Activated CD4-positive, alpha-beta T cell treated with anti-CD3 and anti-CD28 coated beads for 24 hours (primary cell): Measurements from ENCODE around the gene RCL1.

Experiments used
- DNase-seq, 2 donors: peaks; one replicate each; pipeline ENCODE4 v3.0.0-alpha.2; 2020; ENCODE audit warnings: low read depth in 2 of 2

Gene RCL1

DNA sequence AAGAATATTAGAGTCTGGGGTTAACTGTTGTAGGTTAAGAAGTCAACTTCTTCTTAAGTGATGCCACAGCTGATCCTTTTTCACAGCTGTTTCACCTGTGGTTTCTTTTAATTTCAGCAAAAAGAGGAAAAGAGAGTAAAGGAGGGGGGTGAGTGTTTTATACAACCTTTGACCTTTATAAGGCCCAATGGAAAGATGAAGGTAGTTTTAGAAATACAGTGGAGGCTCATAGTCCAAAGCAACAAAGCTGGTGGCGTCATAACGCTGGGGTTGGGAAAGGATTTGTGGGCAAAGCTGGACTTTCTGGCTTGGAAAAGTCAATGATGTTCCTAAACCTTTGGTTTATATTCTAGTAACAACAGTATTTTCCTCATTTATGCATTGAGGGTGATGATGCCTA is 49.5 kb downstream of the RCL1 start:
- DNase-seq, result no peak

GRCh38 chr9:4842734-4843133 is 50.0 kb downstream of the RCL1 start:
- no peak for DNase-seq

- no peak for DNase-seq
Measured at GRCh38 chr9:4844056-4844838, 51.5 kb downstream of the RCL1 start.

- no peak for DNase-seq
Measured at GRCh38 chr9:4849369-4849768, 56.6 kb downstream of the RCL1 start.

- no peak for DNase-seq
Measured at GRCh38 chr9:4850603-4851310, 58.0 kb downstream of the RCL1 start.

DNA sequence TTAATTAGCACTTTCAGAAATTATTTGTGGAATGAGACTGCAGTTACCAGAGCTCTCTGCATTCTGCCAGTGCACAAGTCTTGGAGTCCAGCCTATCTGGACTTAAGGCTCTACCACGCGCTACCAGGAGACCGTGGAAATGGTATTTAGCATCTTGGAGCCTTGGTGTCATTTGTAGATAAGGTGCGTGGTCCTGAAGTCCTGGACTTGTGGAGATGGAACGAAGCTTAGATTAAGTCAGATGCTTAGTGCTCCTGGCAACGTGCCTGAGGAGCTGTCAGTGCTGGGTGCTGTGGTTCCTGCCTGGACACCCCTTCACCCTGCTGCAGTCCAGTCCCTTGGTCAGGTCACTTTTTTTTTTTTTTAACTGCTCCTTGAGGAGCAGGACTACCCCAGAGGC is 59.7 kb downstream of the RCL1 start:
- DNase-seq, result no peak

GRCh38 chr9:4854265-4854590 is 61.5 kb downstream of the RCL1 start:
- no peak for DNase-seq

DNA sequence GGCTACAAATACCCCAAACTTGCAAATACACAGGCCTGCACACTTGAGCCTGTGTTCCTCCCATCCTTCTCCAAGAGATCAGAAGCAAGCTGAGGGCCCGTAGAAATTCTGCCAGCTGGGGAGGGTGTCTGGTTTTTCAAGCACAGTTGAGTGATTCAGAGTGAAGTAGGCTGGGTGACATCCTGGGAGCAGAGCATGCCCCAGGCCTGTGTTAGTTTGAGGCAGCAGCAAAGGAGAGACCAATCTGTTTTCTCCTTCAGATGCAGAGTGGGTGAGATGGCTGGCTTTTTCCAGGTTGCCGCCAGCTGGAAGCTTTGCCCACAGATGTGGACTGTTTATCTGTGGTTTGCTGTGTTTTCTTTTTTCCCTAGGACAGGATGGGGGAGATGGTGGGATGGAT is 63.1 kb downstream of the RCL1 start:
- DNase-seq, result no peak

- DNase-seq, result no peak
Measured at GRCh38 chr9:4857163-4857810, 64.5 kb downstream of the RCL1 start.

- DNase-seq, result no peak
Measured at GRCh38 chr9:4859035-4859434, 66.3 kb downstream of the RCL1 start.

GRCh38 chr9:4860383-4860782 is 67.6 kb downstream of the RCL1 start:
- DNase-seq, result no peak

DNA sequence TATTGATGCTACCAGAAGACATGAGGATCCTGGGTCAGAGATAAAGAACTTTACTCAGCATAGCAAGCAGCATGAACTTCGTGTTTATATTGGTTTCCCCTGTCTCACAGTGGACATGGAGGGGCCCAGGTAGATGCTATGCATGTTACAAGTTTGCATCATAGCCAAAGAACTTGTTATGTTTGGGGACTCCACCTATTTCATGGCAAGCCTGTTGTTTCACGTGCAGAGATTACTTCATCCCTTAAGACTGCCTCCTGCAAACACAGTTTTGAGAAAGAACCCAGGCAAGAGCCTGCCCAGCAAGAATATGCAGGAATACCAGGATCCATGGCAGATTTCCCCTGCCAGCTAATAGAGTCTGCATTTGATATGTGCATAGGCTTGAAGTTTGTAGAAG is 68.4 kb downstream of the RCL1 start:
- no peak for DNase-seq

GRCh38 chr9:4861736-4862451 is 69.2 kb downstream of the RCL1 start:
- no peak for DNase-seq

GRCh38 chr9:4862506-4863250 is 69.9 kb downstream of the RCL1 start:
- DNase-seq, result no peak

GRCh38 chr9:4864234-4864661 is 71.5 kb downstream of the RCL1 start:
- no peak for DNase-seq

- DNase-seq, result no peak
Measured at GRCh38 chr9:4864698-4865097, 72.0 kb downstream of the RCL1 start.

GRCh38 chr9:4865681-4866080 is 72.9 kb downstream of the RCL1 start:
- no peak for DNase-seq

- DNase-seq, result no peak
Measured at GRCh38 chr9:4866239-4866969, 73.7 kb downstream of the RCL1 start.

DNA sequence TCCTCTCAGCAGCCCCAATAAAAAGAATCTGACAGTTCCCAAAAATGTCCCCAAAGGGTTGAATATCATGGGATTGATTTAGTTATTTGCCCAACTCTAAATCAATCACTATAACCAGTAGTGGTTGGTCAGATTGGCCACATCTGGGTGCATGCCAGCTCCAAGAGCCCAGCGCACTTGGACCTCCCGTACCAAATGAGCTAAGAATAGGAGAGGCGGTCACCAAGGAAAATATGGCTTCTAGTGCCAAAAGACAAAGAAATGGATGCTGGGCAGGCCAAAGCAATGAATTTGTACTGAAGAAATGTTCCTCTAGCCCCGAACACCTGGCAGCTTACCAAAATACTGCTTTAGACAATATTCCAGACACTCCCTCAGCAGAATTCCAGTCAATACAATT is 80.3 kb downstream of the RCL1 start:
- no peak for DNase-seq

GRCh38 chr9:4875559-4875958 is 82.8 kb downstream of the RCL1 start:
- no peak for DNase-seq

DNA sequence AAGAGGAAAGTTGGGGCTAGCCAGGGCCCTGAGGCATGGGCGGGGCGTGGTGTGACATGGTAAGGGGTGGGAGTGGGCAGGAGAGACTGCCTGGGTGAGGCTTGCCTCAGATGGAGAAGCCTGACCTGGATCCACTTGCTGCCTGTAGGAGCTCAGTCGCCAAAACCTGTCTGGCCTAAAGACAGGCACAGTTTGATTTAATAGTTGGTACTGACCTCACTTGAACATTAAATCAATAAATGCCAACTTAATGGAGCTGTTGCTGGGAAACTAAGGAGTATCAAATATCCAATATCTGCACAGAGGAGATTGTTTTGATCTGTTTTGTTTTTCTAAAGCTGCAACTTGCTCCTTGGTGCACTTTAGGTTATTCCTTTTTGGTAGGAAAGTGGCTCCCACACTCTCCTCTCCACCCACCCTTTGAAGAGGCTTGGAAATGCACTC is 86.4 kb downstream of the RCL1 start:
- no peak for DNase-seq
